Activated gamma-delta T cell treated with Interleukin-2 at 50 U/mL for 16 hours (primary cell): ENCODE data around the gene CD7.
A peak's percentile ranks its signal among the peaks of the same experiment; 100 is the strongest.

Experiments used
- DNase-seq: peaks from one replicate; pipeline ENCODE4 v3.0.0-alpha.2; 2020

Gene CD7

GRCh38 chr17:82297714-82298537 is 19.5 kb downstream of the CD7 start:
- peak; percentile 92 for DNase-seq

- DNase-seq: peak; percentile 78
Observed at GRCh38 chr17:82297280-82297713, 20.1 kb downstream of the CD7 start.

- DNase-seq: no peak
Observed at GRCh38 chr17:82296511-82297279, 20.7 kb downstream of the CD7 start.

- no peak for DNase-seq
Observed at GRCh38 chr17:82295472-82295814, 22.0 kb downstream of the CD7 start.

- DNase-seq: no peak
Observed at GRCh38 chr17:82294064-82294773, 23.2 kb downstream of the CD7 start.

GRCh38 chr17:82292251-82293154 is 24.9 kb downstream of the CD7 start:
- DNase-seq: peak; percentile 90

GRCh38 chr17:82291582-82292250 is 25.7 kb downstream of the CD7 start:
- DNase-seq: no peak

- no peak for DNase-seq
Observed at GRCh38 chr17:82287868-82288801, 29.3 kb downstream of the CD7 start.

- DNase-seq: no peak
Observed at GRCh38 chr17:82287013-82287867, 30.2 kb downstream of the CD7 start.

GRCh38 chr17:82285141-82285540 is 32.3 kb downstream of the CD7 start:
- no peak for DNase-seq

GRCh38 chr17:82283208-82283749 is 34.1 kb downstream of the CD7 start:
- no peak for DNase-seq

- DNase-seq: no peak
Observed at GRCh38 chr17:82282239-82283207, 34.9 kb downstream of the CD7 start.

GRCh38 chr17:82281502-82282238 is 35.7 kb downstream of the CD7 start:
- no peak for DNase-seq

GRCh38 chr17:82281076-82281475 is 36.3 kb downstream of the CD7 start:
- no peak for DNase-seq

GRCh38 chr17:82280537-82280936 is 36.9 kb downstream of the CD7 start:
- no peak for DNase-seq

- DNase-seq: no peak
Observed at GRCh38 chr17:82278786-82279391, 38.5 kb downstream of the CD7 start.

- no peak for DNase-seq
Observed at GRCh38 chr17:82278308-82278707, 39.1 kb downstream of the CD7 start.
